ENCODE data around the gene IL11.
"Not testable (repeated sequence)": the region's sequence is repeated elsewhere in the genome, so short reads cannot be mapped to it uniquely, and the experiment has no call there.

IL11 gene

DNA sequence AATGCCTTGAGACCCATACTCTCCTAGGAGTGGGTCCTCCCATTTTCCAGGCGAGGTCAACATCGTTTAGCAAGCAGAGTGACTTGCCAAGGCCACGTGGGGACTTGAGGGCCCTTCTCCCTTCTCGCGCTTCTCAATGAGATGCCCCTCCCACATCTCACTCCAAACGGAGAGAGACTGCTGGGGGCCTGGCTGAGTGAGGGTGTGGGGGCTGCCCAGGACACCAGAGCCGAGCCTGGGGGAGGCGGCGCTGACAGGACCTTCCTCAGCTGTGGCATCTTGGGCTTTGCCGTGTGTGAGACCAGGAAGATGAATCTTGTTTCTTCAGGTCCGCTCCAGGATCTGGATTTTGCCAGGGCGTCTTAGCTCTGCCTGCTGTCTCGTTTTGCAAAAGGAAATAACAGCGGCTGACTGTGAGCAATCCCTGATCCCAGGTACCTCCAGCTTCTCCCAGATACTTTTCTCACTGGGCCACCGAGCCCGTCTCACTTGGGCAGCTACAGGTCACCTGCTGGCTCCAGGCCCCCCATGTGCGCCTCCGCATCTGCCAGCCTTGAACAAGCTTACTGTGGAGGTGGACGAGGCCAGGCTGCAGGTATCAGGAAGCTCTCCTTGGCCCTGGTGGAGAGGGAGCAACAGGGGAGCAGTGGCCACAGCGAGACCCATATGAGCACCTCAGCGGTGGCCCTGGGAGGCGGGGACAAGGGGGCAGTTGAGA lies 21.8 kb downstream of the IL11 start:
- no peak for DNase-seq

DNA sequence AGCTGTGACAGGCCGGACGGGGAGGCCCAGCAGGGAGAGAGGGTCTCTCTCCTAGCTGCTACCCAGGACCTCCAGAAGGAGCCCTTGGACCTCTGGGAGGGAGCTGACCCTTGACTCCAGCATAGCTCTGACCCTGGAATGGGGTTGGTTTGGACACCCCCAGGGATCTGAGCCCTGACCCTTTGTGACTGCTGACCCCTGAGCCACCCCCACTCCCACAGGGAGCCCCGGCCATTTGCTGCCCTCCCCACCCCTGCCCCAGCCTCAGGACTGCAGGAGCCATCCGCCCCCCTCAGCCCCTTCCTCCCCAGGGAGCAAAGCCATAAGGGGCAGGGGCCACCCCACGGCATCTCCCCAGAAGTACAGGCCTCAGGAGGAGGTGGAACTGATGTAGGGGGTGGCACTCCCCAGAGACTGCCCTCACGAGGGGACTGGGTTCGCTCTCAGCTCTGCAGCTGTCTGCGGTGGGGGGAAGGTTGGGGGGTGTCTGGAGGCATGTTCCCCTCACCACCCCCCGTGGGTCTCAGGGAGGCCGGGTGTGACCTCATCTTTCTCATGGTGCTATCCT lies 22.7 kb downstream of the IL11 start:
- no peak for DNase-seq

GRCh38 chr19:55346725-55347441 lies 23.4 kb downstream of the IL11 start:
- DNase-seq, result no peak

DNA sequence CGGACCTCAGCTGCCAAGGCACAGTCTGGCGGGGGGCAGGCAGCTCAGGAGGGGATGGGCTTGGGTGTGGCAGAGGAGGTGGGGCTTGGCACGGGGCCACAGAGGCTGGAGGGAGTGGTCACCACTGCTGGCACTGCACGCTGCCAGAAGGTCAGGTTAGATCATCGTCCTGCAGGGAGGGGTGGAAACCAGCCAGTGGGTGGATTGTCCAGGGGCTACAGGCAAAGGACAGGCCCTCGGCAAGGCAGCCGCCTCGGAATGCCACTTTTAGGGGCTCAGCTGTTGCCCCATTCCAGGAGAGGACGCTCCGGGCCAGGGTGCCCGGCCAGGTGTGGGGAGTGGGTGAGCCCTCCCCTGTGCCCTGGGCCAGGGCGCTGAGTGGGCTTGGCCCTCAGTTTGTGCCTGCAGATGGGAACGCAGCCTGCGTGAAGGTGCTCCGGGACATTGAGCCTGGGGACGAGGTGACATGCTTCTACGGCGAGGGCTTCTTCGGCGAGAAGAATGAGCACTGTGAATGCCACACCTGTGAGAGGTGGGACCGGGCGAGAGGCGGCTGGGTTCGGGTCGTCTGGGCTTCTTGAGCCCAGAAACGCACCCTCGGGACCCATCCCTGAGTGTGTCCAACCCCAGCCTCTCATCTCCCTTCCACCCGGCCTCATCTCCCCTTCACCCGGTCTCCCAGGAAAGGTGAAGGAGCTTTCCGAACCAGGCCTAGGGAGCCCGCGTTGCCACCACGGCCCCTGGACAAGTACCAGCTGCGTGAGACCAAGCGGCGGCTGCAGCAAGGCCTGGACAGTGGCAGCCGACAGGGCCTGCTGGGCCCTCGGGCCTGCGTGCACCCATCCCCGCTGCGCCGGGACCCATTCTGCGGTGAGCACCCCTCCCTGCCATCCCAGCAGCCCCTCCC lies 24.2 kb downstream of the IL11 start:
- no peak for DNase-seq

DNA sequence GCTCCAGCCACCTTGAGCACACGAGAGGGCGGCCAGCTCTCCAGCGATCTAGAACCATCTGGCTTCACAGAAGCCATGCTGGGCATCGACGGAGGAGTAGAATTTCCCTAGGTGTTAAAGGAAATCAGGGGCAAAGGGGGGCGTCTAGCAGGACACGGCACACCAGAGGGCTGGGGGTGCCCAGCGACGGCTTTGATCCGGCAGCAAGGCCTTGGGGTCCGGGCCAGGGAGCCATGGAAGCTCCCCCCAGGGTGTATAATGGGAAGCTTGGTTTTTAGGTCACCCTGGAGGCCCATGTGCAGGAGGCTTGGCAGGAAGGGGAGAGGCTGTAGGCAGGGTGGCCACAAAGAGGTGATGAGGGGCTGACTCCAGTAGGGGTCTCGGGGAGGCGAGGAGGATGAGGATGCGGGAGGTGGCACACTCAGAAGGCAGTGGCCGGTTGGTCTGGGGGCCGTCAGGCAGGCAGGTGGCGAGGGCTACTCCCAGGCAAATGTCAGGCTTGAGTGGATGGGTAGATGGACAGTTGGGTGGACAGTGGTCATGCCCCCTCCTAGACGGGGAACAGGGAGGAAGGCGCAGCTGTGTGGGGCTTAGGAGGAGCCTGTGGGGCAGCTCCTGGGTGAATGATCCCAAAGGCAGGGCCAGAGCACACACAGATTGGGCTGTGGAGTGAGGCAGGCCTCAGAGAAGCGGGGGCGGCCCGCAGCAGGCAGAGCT lies 25.0 kb downstream of the IL11 start:
- DNase-seq, result no peak

GRCh38 chr19:55344444-55344843 lies 25.8 kb downstream of the IL11 start:
- DNase-seq, result no peak

DNA sequence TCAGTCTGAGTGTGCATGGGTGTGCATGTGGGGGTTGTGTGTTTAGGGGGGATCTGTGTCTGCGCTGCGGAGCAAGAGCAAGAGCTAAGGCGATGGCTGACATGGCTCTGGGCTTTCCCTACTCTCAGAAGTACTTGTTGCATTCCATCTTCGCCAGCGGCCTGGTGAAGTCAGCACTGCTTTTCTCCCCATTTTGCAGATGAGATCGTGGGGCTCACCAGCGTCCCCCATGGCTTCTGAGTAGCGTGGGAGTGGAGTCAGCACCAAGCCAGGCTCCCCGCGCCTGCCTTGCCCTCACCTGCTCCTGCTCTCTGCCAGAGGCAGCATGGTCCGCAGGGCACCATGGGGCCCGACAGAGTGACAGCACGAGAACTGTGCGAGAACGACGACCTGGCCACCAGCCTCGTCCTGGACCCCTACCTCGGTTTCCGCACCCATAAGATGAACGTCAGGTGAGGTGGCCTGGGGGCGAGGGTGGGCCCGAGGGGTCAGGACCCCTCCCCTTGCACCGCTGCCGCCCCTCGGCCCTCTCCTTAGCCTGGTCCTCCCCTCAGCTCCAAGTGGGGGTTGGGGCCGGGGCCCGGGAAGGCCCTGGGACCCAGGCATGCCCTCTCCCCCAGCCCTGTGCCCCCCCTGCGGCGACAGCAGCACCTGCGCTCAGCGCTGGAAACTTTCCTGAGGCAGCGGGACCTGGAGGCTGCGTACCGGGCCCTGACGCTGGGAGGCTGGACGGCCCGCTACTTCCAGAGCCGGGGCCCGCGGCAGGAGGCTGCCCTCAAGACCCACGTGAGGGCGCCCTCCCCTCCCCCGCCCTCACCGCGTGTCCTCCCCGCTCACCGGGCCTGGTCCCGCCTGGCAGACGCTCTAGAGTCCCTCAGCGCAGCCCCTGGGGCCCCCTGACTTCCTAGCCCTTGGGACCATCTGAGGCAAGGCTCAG lies 28.4 kb downstream of the IL11 start:
- no peak for DNase-seq

GRCh38 chr19:55341171-55341588 lies 29.1 kb downstream of the IL11 start:
- no peak for DNase-seq

- DNase-seq, result no peak
Observed at GRCh38 chr19:55340784-55341147, 29.5 kb downstream of the IL11 start.

DNA sequence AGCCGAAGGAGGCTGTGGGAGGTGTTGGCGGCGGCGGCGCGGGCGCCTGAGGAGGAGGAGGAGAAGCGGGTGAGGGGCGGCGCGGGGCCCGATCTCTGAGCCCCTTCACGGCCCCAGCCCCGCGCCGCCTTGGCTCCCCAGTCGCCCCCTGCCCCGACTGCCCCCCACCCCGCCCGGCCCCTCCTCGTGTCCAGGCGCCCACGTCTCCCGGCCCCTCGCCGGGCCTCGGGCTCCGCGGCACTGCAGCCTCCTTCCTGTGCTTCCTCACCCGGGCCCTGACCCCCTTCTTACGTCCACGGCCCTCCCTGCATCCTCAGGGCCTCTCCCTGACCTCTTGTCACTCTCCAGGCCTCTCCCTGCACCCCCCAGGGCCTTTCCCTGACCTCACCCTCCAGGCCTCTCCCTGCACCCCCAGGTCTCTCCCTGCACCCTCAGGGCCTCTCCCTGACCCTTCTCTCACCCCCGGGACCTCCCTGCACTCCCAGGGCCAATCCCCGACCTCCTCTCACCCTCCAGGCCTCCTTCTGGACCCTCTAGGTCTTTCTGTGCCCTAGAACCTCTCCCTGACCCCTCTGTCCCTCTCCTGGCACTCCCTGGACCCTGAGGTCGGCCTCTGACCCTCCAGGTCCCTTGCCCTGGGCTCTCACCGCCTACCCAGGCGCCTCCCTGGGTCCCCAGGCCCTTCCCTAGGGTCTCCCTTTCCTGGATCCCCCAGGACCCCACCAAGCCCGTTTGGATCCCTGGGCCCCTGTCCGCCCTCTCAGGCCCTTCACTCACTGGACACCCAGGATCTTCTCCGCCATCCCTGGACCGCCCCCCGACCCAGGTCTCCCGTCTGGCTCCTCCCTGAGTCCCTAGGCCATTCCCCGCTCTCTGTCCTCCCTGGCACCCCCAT lies 30.1 kb downstream of the IL11 start:
- DNase-seq, result no peak

- DNase-seq, result peak; percentile 100
Observed at GRCh38 chr19:55339105-55339888, 31.0 kb downstream of the IL11 start, which contains the start of gene KMT5C. KMT5C (plus strand) TSS chr19:55339876; CDS start chr19:55341937, 2,061 bp downstream.

DNA sequence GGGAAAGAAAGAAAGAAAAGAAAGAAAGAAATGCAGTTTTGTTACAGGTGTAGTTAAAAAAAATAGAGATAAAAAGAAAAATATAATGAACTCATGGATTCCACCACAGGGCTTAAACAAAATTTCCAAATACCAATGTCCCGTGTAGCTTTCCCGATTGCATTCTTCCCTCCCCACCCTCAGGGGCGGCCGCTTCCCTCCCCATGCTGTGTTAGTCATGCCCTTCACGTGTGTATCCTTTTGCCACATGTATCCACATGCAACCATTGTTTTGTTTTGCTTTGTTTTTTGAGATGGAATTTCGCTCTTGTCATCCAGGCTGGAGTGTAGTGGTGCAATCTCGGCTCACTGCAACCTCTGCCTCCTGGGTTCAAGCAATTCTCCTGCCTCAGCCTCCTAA lies 34.2 kb downstream of the IL11 start:
- DNase-seq, result no peak

- no peak for DNase-seq
Observed at GRCh38 chr19:55333870-55334269, 36.4 kb downstream of the IL11 start.

- not testable (repeated sequence) for DNase-seq
Observed at GRCh38 chr19:55329791-55330190, 40.5 kb downstream of the IL11 start.

DNA sequence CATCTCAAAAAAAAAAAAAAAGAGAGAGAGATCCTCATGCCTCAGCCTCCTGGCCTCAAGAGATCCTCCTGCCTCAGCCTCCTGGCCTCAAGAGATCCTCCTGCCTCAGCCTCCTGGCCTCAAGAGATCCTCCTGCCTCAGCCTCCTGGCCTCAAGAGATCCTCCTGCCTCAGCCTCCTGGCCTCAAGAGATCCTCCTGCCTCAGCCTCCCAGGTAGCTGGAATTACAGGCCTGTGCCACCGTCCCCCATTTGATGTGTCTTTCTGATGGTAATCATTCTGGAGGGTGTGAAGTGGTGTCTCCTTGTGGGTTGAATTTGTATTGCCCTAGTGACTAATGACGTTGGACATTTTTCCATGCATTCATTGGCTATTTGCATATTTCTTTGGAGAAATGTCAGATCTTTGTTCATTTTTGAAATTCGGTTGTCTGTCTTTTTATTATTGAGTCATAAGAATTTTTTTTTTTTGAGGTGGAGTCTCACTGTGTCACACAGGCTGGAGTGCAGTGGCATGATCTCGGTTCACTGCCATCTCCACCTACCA lies 41.4 kb downstream of the IL11 start:
- DNase-seq, result not testable (repeated sequence)

DNA sequence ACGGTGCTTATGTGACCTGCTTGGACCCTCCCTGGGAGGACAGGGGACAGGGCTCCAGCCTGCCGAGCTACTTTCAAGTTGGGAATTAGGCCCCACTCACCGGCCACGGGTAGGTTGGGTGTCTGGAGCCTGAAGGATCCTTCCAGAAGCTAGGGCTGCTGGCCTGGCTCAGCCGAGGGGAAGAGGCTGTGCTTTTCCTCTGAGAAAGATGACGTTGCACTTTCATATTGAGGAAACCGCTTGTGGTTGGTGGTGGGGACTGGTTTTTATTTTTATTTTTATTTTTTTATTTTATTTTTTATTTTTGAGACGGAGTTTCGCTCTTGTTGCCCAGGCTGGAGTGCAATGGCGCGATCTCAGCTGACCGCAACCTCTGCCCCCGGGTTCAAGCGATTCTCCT lies 45.1 kb downstream of the IL11 start, which contains the start of gene TMEM150B:
TSS of gene TMEM150B (minus strand) at position 170 of the 400 bp plus-strand sequence. CDS start 4,305 bp downstream, outside the sequence.
- DNase-seq, result no peak

GRCh38 chr19:55324662-55325061 lies 45.6 kb downstream of the IL11 start:
- no peak for DNase-seq

- no peak for DNase-seq
Observed at GRCh38 chr19:55322204-55322885, 47.9 kb downstream of the IL11 start.

Data from activated CD4-positive, CD25-positive, alpha-beta regulatory T cell treated with anti-CD3 and anti-CD28 coated beads, Interleukin-2, amount 50 U/mL, for 72 hours (primary cell).